ENCODE data around the gene TOR1AIP1. TPM values are rescaled to one million over a fixed set of nuclear protein-coding genes. Genes with fewer than 3 reads are reported as not detected.

TOR1AIP1 gene
- total RNA-seq, 1 donor, result 66.5 TPM

GRCh38 chr1:179910934-179911333, 28.8 kb downstream of the TOR1AIP1 start:
- DNase-seq (ENCODE audit: low read depth), result no peak
- H3K4me3 ChIP-seq (ENCODE audit: low read depth, low read length), result no peak overlapping the region
- TF ChIP-seq CTCF (IDR thresholded peaks at IDR 0.05; ENCODE audit: insufficient read depth, low read depth, low read length), result no peak

- DNase-seq (ENCODE audit: low read depth), result no peak
- no peak overlapping the region for H3K4me3 ChIP-seq (ENCODE audit: low read depth, low read length)
- TF ChIP-seq CTCF (IDR thresholded peaks at IDR 0.05; ENCODE audit: insufficient read depth, low read depth, low read length), result no peak
These were observed 29.7 kb downstream of the TOR1AIP1 start for GRCh38 chr1:179911812-179912211.

GRCh38 chr1:179917601-179918429, 35.7 kb downstream of the TOR1AIP1 start:
- no peak overlapping the region for H3K4me3 ChIP-seq (ENCODE audit: low read depth, low read length)
- no peak for DNase-seq (ENCODE audit: low read depth)
- no peak for TF ChIP-seq CTCF (IDR thresholded peaks at IDR 0.05; ENCODE audit: insufficient read depth, low read depth, low read length)

GRCh38 chr1:179921472-179921871, 39.4 kb downstream of the TOR1AIP1 start:
- H3K4me3 ChIP-seq (ENCODE audit: low read depth, low read length), result no peak overlapping the region
- no peak for TF ChIP-seq CTCF (IDR thresholded peaks at IDR 0.05; ENCODE audit: insufficient read depth, low read depth, low read length)
- no peak for DNase-seq (ENCODE audit: low read depth)

- H3K4me3 ChIP-seq (ENCODE audit: low read depth, low read length), result no peak overlapping the region
- no peak for TF ChIP-seq CTCF (IDR thresholded peaks at IDR 0.05; ENCODE audit: insufficient read depth, low read depth, low read length)
- DNase-seq (ENCODE audit: low read depth), result no peak
These were observed 40.1 kb downstream of the TOR1AIP1 start for GRCh38 chr1:179921981-179922872.

- no peak for TF ChIP-seq CTCF (IDR thresholded peaks at IDR 0.05; ENCODE audit: insufficient read depth, low read depth, low read length)
- no peak for DNase-seq (ENCODE audit: low read depth)
- no peak overlapping the region for H3K4me3 ChIP-seq (ENCODE audit: low read depth, low read length)
These were observed 40.9 kb downstream of the TOR1AIP1 start for GRCh38 chr1:179923029-179923428.
